RWPE1 (cell line): ENCODE measurements around the gene INPP5A.

Experiments
- CTCF ChIA-PET: fragments of 350-600 bp; sonication (Branson Sonifier 250); formaldehyde crosslinking; extraction: SDS; loops from one replicate; lab custom pipeline; 2021; lab: Yijun Ruan, JAX
- POLR2A ChIA-PET: fragments of 400-600 bp; formaldehyde crosslinking; extraction: SDS; loops from one replicate; lab custom pipeline; 2020; ENCODE audit warnings: antibody characterized with exemption; ENCODE audit not compliant: low non-redundant PET; lab: Yijun Ruan, JAX
- DNase-seq: peaks from one replicate; pipeline ENCODE4 v3.0.0; 2012; ENCODE audit warnings: low spot score
- H3K27ac ChIP-seq: fragments of 450-650 bp; 2 replicates; pipeline ENCODE4 v1.5.1; 2017
- CTCF ChIP-seq: fragments of 450-650 bp; conservative IDR thresholded peaks from 2 replicates; pipeline ENCODE4 v1.5.1; 2017; ENCODE audit warnings: low read depth, mild to moderate bottlenecking

INPP5A gene

GRCh38 chr10:132660385-132660784 lies 122.8 kb downstream of the INPP5A start:
- no peak for DNase-seq
- ChIA-PET CTCF (interaction anchor here (0.9 to 1.1 kb wide), 2 partner anchors 24 to 280 kb away, joined by 3 read pairs; no protein-coding TSS in a partner anchor), POLR2A (no interaction called here)
- no peak overlapping the region for H3K27ac ChIP-seq
- TF ChIP-seq CTCF = no peak

GRCh38 chr10:132662186-132662920 lies 124.8 kb downstream of the INPP5A start:
- no peak overlapping the region for H3K27ac ChIP-seq
- ChIA-PET POLR2A (no interaction called here), CTCF (interaction anchor here (0.6 kb wide), 1 partner anchor 14 kb away, joined by 4 read pairs; no protein-coding TSS in a partner anchor)
- no peak for DNase-seq
- TF ChIP-seq CTCF = no peak

DNA sequence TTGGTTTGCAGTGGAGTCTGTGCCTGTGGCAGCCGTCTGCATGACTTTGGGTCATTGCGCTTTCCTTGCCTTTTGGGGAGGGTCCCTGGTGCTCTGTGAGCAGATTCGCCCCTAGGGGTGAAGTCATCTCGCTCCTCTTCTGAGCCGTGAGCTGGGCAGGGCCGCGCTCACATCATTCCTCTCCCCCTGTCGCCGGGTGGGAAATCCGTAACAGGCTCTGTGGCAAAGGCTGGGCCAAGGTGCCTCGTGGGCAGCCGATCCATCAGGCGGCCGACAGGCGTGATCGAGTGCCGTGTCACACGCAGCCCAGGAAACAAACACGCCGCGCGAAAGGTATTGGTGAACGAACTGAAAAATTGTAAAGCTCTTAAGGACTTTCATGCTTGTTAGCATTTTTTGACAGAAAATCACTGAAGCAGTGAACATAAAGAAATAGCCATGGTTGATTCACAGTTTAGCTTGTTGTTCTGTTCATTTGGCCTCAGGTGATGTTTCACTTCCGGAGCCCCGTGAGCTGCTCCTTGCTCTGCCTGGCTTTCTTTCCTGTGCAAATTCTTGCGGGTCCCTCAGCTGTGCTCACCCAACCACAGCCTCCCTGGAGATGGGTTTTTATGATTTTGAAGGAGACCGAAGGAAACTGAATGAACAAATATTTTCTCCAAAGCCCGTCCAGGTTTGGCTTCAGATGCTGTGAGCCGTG lies 126.2 kb downstream of the INPP5A start:
- no peak for TF ChIP-seq CTCF
- ChIA-PET CTCF (interaction anchor here (0.7 to 1.9 kb wide), 2 partner anchors 9 to 440 kb away, joined by 3 to 9 read pairs; no protein-coding TSS in a partner anchor), POLR2A (no interaction called here)
- H3K27ac ChIP-seq = no peak overlapping the region; the same call in 1 of the 2 replicates
- no peak for DNase-seq

GRCh38 chr10:132664407-132664806 lies 126.8 kb downstream of the INPP5A start:
- H3K27ac ChIP-seq = no peak overlapping the region; the same call in 1 of the 2 replicates
- CTCF ChIA-PET = interaction anchor here (0.7 to 1.9 kb wide), 2 partner anchors 10 to 441 kb away, joined by 3 to 9 read pairs; no protein-coding TSS in a partner anchor
- POLR2A ChIA-PET = no interaction called here
- no peak for TF ChIP-seq CTCF
- DNase-seq = no peak

GRCh38 chr10:132664883-132665282 lies 127.3 kb downstream of the INPP5A start:
- TF ChIP-seq CTCF = no peak
- ChIA-PET POLR2A (no interaction called here), CTCF (interaction anchor here (1.9 kb wide), 1 partner anchor 10 kb away, joined by 9 read pairs; no protein-coding TSS in a partner anchor)
- H3K27ac ChIP-seq = no peak overlapping the region
- DNase-seq = no peak

DNA sequence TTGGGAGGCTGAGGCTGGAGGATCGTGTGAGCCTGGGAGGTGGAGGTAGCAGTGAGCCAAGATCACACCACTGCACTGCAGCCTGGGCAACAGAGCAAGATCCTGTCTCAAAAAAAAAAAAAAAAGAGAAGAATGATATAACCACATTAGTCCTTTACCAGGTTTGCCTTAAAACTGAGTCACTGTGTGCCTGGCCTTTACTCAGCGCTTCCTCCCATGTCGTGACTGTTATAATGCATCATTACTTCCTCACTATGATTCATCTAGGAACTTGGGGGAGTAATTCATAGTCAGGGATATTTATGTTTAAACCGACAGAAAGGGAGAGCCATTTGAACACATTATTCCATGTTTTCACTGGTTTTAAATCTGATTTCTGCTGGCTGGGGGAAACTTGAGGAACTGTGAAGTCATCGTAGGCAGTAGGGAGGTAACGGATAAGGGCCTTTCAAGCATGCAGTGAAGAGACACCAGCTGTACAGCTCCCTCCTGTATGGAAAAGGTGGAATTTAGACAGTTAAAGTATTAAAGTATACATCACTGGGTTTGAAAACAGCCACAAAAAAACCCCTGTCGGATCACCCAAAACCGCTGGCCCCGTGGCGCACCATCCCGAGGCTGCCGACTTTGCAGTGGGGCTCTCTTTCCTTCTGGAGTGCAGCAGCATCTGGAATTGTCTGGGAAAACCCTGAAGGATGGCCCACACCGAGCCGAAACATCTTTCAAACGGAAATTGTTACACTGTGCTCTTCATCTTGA lies 128.5 kb downstream of the INPP5A start:
- ChIA-PET POLR2A (no interaction called here), CTCF (interaction anchor here (1.0 to 1.4 kb wide), 2 partner anchors 11 to 12 kb away, joined by 3 to 4 read pairs; no protein-coding TSS in a partner anchor)
- no peak for TF ChIP-seq CTCF
- DNase-seq = peak; percentile 95
- H3K27ac ChIP-seq = peak overlapping the region; percentile 77
